ENCODE data around the gene COG7.
"Not testable (repeated sequence)": the region's sequence is repeated elsewhere in the genome, so short reads cannot be mapped to it uniquely, and the experiment has no call there.

The COG7 gene

GRCh38 chr16:23388786-23389185, 64.2 kb downstream of the COG7 start:
- H3K4me3 ChIP-seq (ENCODE audit: low read depth, low read length), result no peak overlapping the region
- no peak for TF ChIP-seq CTCF (IDR thresholded peaks at IDR 0.05; ENCODE audit: borderline replicate concordance, insufficient read depth, low read depth, low read length)

DNA sequence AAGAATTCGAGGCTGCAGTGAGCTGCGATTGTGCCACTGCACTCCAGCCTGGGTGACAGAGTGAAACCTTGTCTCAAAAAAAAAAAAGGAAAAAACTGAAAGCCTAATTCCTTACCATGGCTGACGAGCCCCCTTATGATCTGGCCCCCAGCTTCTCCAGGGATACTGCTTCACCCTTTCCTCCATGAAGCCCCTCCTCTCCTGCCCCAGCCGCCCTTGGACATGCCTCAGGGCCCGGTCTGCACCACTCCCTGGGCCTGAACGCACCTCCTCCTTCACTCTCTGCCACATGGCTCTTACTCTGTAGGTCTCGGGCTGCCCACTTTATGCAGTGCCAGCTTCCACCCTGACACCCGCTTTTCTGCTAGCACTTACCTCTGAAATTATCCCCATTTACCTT, 65.3 kb downstream of the COG7 start:
- no peak overlapping the region for H3K4me3 ChIP-seq (ENCODE audit: low read depth, low read length)
- TF ChIP-seq CTCF (IDR thresholded peaks at IDR 0.05; ENCODE audit: borderline replicate concordance, insufficient read depth, low read depth, low read length), result no peak

DNA sequence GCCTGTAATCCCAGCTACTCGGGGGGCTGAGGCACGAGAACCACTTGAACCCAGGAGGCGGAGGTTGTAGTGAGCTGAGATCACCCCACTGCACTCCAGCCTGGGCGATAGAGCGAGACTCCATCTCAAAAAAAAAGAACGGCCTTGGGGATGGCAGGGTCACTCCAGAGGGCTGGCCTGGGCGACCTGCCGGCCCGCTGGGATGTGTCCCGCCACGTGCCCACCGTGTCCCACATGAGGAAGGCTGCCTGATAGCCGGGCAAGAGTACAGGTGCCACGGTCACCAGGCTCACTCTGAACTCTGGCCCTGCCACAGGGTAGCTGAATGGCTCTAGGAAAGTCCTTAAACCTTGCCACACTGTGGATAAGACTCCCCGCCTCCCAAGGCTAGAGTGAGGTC, 67.5 kb downstream of the COG7 start:
- H3K4me3 ChIP-seq (ENCODE audit: low read depth, low read length), result no peak overlapping the region
- TF ChIP-seq CTCF (IDR thresholded peaks at IDR 0.05; ENCODE audit: borderline replicate concordance, insufficient read depth, low read depth, low read length), result no peak

DNA sequence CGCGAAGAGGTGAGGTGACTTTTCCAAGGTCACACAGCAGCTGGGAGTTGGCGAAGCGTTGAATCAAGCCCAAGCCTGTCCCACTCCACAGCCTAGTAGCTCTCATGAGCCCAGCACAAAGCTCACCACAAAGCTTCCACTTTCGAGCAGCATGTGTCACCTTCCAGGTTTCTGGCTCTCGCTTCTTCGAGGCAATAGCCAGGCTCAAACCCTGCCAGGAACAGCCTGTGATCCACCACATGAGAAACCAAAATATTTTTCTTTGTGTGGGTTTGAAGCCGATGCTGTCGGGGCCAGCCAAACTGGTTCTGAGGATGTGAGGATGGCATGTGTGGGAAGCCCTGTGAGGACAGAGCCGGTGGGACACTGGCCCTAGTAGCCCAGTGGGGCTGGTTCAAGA, 68.1 kb downstream of the COG7 start:
- no peak overlapping the region for H3K4me3 ChIP-seq (ENCODE audit: low read depth, low read length)
- no peak for TF ChIP-seq CTCF (IDR thresholded peaks at IDR 0.05; ENCODE audit: borderline replicate concordance, insufficient read depth, low read depth, low read length)

- no peak overlapping the region for H3K4me3 ChIP-seq (ENCODE audit: low read depth, low read length)
- TF ChIP-seq CTCF (IDR thresholded peaks at IDR 0.05; ENCODE audit: borderline replicate concordance, insufficient read depth, low read depth, low read length), result no peak
Observed at GRCh38 chr16:23383881-23384280, 69.1 kb downstream of the COG7 start.

- TF ChIP-seq CTCF (IDR thresholded peaks at IDR 0.05; ENCODE audit: borderline replicate concordance, insufficient read depth, low read depth, low read length), result no peak
Observed at GRCh38 chr16:23382279-23382678, 70.7 kb downstream of the COG7 start.

DNA sequence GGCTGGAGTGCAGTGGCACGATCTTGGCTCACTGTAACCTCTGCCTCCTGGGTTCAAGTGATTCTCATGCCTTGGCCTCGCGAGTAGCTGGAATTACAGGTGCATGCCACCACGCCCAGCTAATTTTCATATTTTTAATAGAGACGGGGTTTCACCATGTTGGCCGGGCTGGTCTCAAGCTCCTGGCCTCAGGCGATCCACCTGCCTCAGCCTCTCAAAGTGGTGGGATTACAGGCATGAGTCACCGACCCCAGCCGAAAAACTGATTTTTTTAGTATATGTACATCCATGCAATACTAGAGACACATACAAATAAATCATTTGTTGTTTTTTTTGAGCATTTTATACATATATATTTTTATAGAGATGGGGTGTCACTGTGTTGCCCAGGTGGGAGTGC, 71.3 kb downstream of the COG7 start:
- H3K4me3 ChIP-seq (ENCODE audit: low read depth, low read length), result not testable (repeated sequence)

More at GRCh38 chr16:23382279-23382678, 70.7 kb downstream of the COG7 start:
- no peak overlapping the region for H3K4me3 ChIP-seq (ENCODE audit: low read depth, low read length)

DNA sequence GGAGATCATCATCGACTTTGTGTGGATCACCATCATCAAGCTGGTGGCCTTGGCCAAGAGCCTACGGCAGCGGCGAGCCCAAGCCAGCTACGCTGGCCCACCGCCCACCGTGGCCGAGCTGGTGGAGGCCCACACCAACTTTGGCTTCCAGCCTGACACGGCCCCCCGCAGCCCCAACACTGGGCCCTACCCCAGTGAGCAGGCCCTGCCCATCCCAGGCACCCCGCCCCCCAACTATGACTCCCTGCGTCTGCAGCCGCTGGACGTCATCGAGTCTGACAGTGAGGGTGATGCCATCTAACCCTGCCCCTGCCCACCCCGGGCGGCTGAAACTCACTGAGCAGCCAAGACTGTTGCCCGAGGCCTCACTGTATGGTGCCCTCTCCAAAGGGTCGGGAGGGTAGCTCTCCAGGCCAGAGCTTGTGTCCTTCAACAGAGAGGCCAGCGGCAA, 72.5 kb downstream of the COG7 start:
- no peak overlapping the region for H3K4me3 ChIP-seq (ENCODE audit: low read depth, low read length)
- no peak for TF ChIP-seq CTCF (IDR thresholded peaks at IDR 0.05; ENCODE audit: borderline replicate concordance, insufficient read depth, low read depth, low read length)

Measured in GM12875 (cell line).